GM18520 (cell line): ENCODE data around the gene GXYLT2.

Source experiments
- ATAC-seq: cut with Tn5 transposase; IDR thresholded peaks from one replicate; pipeline ENCODE4 v1.9.1; 2021; ENCODE audit not compliant: unreplicated experiment

Gene GXYLT2

GRCh38 chr3:73007992-73008712 lies 120.3 kb downstream of the GXYLT2 start:
- no peak for ATAC-seq

- ATAC-seq = no peak
Observed at GRCh38 chr3:73009008-73009407, 121.2 kb downstream of the GXYLT2 start.

GRCh38 chr3:73009750-73010149 lies 121.9 kb downstream of the GXYLT2 start:
- no peak for ATAC-seq

GRCh38 chr3:73010158-73010557 lies 122.3 kb downstream of the GXYLT2 start:
- no peak for ATAC-seq

- no peak for ATAC-seq
Observed at GRCh38 chr3:73018298-73018697, 130.5 kb downstream of the GXYLT2 start.

GRCh38 chr3:73018790-73019441 lies 131.1 kb downstream of the GXYLT2 start:
- no peak for ATAC-seq

- no peak for ATAC-seq
Observed at GRCh38 chr3:73021301-73021835, 133.5 kb downstream of the GXYLT2 start.

GRCh38 chr3:73024836-73025235 lies 137.0 kb downstream of the GXYLT2 start:
- no peak for ATAC-seq

- no peak for ATAC-seq
Observed at GRCh38 chr3:73026111-73026759, 138.4 kb downstream of the GXYLT2 start.
